GM19452 (cell line): Measurements from ENCODE around the gene EPAS1.
A peak's percentile ranks its signal among the peaks of the same experiment; 100 is the strongest.

Experiments
- ATAC-seq: cut with Tn5 transposase; IDR thresholded peaks from one replicate; pipeline ENCODE4 v1.9.1; 2021; ENCODE audit not compliant: unreplicated experiment

Gene EPAS1

GRCh38 chr2:46273225-46273863 is 23.9 kb upstream of the EPAS1 start:
- ATAC-seq: no peak

GRCh38 chr2:46273919-46274318 is 23.3 kb upstream of the EPAS1 start:
- ATAC-seq: no peak

GRCh38 chr2:46274586-46274985 is 22.6 kb upstream of the EPAS1 start:
- ATAC-seq: no peak

GRCh38 chr2:46275995-46276394 is 21.2 kb upstream of the EPAS1 start:
- no peak for ATAC-seq

- ATAC-seq: no peak
Observed at GRCh38 chr2:46276642-46277041, 20.6 kb upstream of the EPAS1 start.

- no peak for ATAC-seq
Observed at GRCh38 chr2:46277431-46278190, 19.6 kb upstream of the EPAS1 start.

GRCh38 chr2:46278952-46279351 is 18.3 kb upstream of the EPAS1 start:
- no peak for ATAC-seq

- ATAC-seq: no peak
Observed at GRCh38 chr2:46281939-46282338, 15.3 kb upstream of the EPAS1 start.

GRCh38 chr2:46283693-46284092 is 13.5 kb upstream of the EPAS1 start:
- ATAC-seq: no peak

GRCh38 chr2:46284260-46284659 is 12.9 kb upstream of the EPAS1 start:
- ATAC-seq: no peak

- ATAC-seq: no peak
Observed at GRCh38 chr2:46284796-46285195, 12.4 kb upstream of the EPAS1 start.

GRCh38 chr2:46286715-46287114 is 10.5 kb upstream of the EPAS1 start:
- ATAC-seq: no peak

- ATAC-seq: no peak
Observed at GRCh38 chr2:46290078-46290477, 7.1 kb upstream of the EPAS1 start.

GRCh38 chr2:46293466-46293865 is 3.7 kb upstream of the EPAS1 start:
- ATAC-seq: no peak

GRCh38 chr2:46294176-46294836 is 2.9 kb upstream of the EPAS1 start:
- ATAC-seq: no peak

- ATAC-seq: no peak
Observed at GRCh38 chr2:46296216-46296839, 879 bp upstream of the EPAS1 start.

- ATAC-seq: peak; percentile 28
Observed at GRCh38 chr2:46297546-46298271, 502 bp downstream of the EPAS1 start.

GRCh38 chr2:46298272-46298521 is 990 bp downstream of the EPAS1 start:
- no peak for ATAC-seq

GRCh38 chr2:46298522-46299353 is 1.5 kb downstream of the EPAS1 start:
- ATAC-seq: no peak
